ENCODE data around the gene RAD51B.

The RAD51B gene

DNA sequence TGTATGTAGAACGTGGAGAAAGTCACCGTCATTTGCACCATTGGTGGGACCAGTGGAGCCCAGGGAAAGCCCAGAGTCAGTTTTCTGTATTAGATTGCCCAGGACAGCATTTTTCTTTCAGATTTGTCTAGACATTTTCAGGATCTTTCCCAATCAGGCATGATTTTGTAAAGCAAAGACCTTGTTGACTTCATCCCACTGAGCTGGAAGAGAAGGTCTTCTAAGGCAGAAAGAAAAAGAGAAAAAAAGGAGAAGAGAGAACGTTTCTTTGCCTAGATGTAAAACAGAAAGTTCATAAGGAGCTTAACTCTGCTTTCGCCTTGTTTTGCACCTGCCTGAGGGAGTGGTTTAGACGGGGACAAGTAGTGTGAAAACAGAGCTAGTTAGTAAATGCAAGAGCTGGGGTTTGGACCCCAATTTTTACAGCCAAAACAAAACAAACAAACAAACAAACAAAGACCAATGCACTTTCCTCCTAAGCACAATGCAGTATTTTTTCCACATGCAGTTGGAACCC, 700.1 kb downstream of the RAD51B start:
- peak overlapping the region in 1 of 2 donors; percentile 84 for H3K27ac Mint-ChIP-seq
- ATAC-seq (replicated peaks) = no peak
- H3K4me3 Mint-ChIP-seq = peak overlapping the region in 1 of 2 donors; percentile 14
- H3K4me1 Mint-ChIP-seq (ENCODE audit: low read depth in 2 of 2) = peaks cover 0 to 9% of the 10 kb centered on the region in 2 donors
- no peaks in the 10 kb centered on the region for H3K36me3 Mint-ChIP-seq (ENCODE audit: insufficient read depth)
- H3K9me3 Mint-ChIP-seq = no peaks in the 10 kb centered on the region
- no peak for DNase-seq
- no peaks in the 10 kb centered on the region for H3K27me3 Mint-ChIP-seq

DNA sequence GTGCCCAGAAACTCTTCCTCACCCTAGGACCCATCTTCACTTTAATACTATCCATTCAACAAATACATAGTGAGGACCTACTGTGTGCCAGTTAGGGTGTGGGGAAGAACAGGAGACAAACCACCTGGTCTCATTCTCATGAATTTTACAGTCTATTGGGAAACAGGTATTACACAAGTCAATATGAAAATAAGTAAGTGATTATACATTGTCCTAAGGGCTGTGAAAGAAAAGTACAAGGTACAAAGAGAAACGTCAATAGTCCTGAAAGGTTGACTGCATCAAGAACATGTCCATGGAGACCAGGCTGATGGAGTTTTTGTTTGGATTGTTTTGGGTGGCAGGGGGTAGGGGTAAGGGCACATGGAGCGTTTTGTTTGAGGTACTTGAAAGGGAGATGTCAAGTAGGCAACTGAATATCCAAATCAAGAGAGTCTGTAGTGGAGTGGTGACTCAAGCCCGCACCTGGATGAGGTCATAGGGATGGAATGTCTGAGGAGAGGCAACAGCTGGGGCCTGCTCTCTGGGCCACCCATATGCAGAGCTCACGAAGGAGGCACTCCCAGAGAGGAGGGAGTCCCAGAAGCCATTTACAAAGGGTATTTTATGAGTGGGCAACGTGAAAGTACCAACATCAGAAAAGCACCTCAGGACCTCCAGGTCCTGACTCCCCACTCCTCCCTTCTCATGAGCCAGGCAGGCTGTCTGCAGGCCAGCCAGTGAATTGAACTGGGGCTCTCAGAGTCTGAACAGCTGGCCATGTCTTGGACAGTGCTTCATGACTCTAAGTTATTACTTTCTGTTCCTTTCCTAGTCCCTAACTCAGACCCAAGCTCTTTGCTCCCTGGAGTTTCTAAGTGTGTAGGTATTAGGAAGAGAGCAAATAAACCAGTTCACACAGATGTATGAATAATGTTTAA, 701.3 kb downstream of the RAD51B start:
- ATAC-seq (replicated peaks) (no peak), DNase-seq (no peak)
- Mint-ChIP-seq H3K4me1 (ENCODE audit: low read depth in 2 of 2) (peaks cover 0 to 7% of the 10 kb centered on the region in 2 donors), H3K9me3 (no peaks in the 10 kb centered on the region), H3K27ac (no peak overlapping the region), H3K36me3 (ENCODE audit: insufficient read depth) (no peaks in the 10 kb centered on the region), H3K4me3 (no peak overlapping the region), H3K27me3 (no peaks in the 10 kb centered on the region)

- Mint-ChIP-seq H3K27ac (no peak overlapping the region), H3K36me3 (ENCODE audit: insufficient read depth) (no peaks in the 10 kb centered on the region), H3K4me3 (no peak overlapping the region), H3K27me3 (no peaks in the 10 kb centered on the region), H3K9me3 (no peaks in the 10 kb centered on the region), H3K4me1 (ENCODE audit: low read depth in 2 of 2) (peaks cover 0 to 7% of the 10 kb centered on the region in 2 donors)
- ATAC-seq (replicated peaks) (no peak), DNase-seq (no peak)
These were observed 702.0 kb downstream of the RAD51B start for GRCh38 chr14:68521557-68521901.

DNA sequence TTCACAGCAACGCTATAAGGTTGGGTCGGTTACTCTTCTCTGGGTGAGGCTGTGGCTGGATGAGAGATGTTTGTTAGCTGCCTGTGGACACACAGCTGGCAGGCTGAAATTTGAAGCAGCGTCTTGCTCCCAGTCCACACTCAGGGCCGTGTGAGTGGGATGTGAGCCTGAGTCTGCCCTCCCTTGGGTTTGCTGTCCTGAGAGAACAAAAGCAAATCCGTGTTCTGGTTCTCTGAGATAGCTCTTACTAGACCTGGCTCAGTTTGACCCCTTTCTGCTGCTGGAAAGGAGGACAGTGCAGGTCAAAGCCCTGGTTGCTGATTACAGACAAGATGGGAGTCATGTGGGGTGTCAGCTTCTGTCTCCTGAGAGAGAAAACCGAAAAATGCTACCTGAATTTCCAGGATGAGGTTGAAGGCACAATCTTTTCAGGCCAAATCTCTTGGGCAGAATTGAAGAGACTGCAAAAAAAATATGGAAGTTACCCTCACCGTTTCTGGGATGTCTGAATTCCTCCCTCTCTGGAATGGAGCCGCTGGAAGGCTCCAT, 702.5 kb downstream of the RAD51B start:
- Mint-ChIP-seq H3K9me3 (no peaks in the 10 kb centered on the region), H3K4me3 (no peak overlapping the region), H3K36me3 (ENCODE audit: insufficient read depth) (no peaks in the 10 kb centered on the region), H3K4me1 (ENCODE audit: low read depth in 2 of 2) (peaks cover 0 to 7% of the 10 kb centered on the region in 2 donors), H3K27me3 (no peaks in the 10 kb centered on the region), H3K27ac (no peak overlapping the region)
- DNase-seq = no peak
- ATAC-seq (replicated peaks) = no peak

- no peaks in the 10 kb centered on the region for H3K36me3 Mint-ChIP-seq (ENCODE audit: insufficient read depth)
These were observed 703.1 kb downstream of the RAD51B start for GRCh38 chr14:68522510-68523325.

GRCh38 chr14:68523326-68523610, 703.7 kb downstream of the RAD51B start:
- Mint-ChIP-seq H3K27me3 (no peaks in the 10 kb centered on the region), H3K36me3 (ENCODE audit: insufficient read depth) (no peaks in the 10 kb centered on the region), H3K4me1 (ENCODE audit: low read depth in 2 of 2) (peaks cover 0 to 7% of the 10 kb centered on the region in 2 donors), H3K4me3 (no peak overlapping the region), H3K9me3 (no peaks in the 10 kb centered on the region), H3K27ac (no peak overlapping the region)
- DNase-seq (no peak), ATAC-seq (replicated peaks) (no peak)

More at GRCh38 chr14:68522510-68523325, 703.1 kb downstream of the RAD51B start:
- ATAC-seq (replicated peaks) (no peak), DNase-seq (no peak)
- Mint-ChIP-seq H3K27ac (peak overlapping the region in 1 of 2 donors; percentile 31), H3K27me3 (no peaks in the 10 kb centered on the region), H3K4me3 (no peak overlapping the region), H3K9me3 (no peaks in the 10 kb centered on the region), H3K4me1 (ENCODE audit: low read depth in 2 of 2) (peaks cover 0 to 7% of the 10 kb centered on the region in 2 donors)

GRCh38 chr14:68523989-68524725, 704.6 kb downstream of the RAD51B start:
- Mint-ChIP-seq H3K4me3 (no peak overlapping the region), H3K27ac (no peak overlapping the region), H3K36me3 (ENCODE audit: insufficient read depth) (no peaks in the 10 kb centered on the region), H3K9me3 (no peaks in the 10 kb centered on the region), H3K27me3 (no peaks in the 10 kb centered on the region), H3K4me1 (ENCODE audit: low read depth in 2 of 2) (peaks cover 0 to 7% of the 10 kb centered on the region in 2 donors)
- no peak for ATAC-seq (replicated peaks)
- DNase-seq = no peak

- ATAC-seq (replicated peaks) = no peak
These were observed 705.9 kb downstream of the RAD51B start for GRCh38 chr14:68525516-68525915.

GRCh38 chr14:68526512-68527091, 707.0 kb downstream of the RAD51B start:
- ATAC-seq (replicated peaks) = no peak
- H3K27me3 Mint-ChIP-seq = no peaks in the 10 kb centered on the region
- H3K27ac Mint-ChIP-seq = no peak overlapping the region
- no peak for DNase-seq
- no peaks in the 10 kb centered on the region for H3K36me3 Mint-ChIP-seq (ENCODE audit: insufficient read depth)
- H3K9me3 Mint-ChIP-seq = peaks cover 0 to 8% of the 10 kb centered on the region in 2 donors
- no peak overlapping the region for H3K4me3 Mint-ChIP-seq
- no peaks in the 10 kb centered on the region for H3K4me1 Mint-ChIP-seq (ENCODE audit: low read depth in 2 of 2)

More at GRCh38 chr14:68525516-68525915, 705.9 kb downstream of the RAD51B start:
- Mint-ChIP-seq H3K4me3 (no peak overlapping the region), H3K36me3 (ENCODE audit: insufficient read depth) (no peaks in the 10 kb centered on the region), H3K27ac (no peak overlapping the region), H3K4me1 (ENCODE audit: low read depth in 2 of 2) (no peaks in the 10 kb centered on the region), H3K9me3 (no peaks in the 10 kb centered on the region), H3K27me3 (no peaks in the 10 kb centered on the region)
- no peak for DNase-seq

GRCh38 chr14:68527329-68527851, 707.8 kb downstream of the RAD51B start:
- Mint-ChIP-seq H3K4me1 (ENCODE audit: low read depth in 2 of 2) (no peaks in the 10 kb centered on the region), H3K9me3 (peaks cover 0 to 8% of the 10 kb centered on the region in 2 donors), H3K4me3 (no peak overlapping the region), H3K27me3 (no peaks in the 10 kb centered on the region), H3K36me3 (ENCODE audit: insufficient read depth) (no peaks in the 10 kb centered on the region), H3K27ac (no peak overlapping the region)
- DNase-seq (no peak), ATAC-seq (replicated peaks) (no peak)

DNA sequence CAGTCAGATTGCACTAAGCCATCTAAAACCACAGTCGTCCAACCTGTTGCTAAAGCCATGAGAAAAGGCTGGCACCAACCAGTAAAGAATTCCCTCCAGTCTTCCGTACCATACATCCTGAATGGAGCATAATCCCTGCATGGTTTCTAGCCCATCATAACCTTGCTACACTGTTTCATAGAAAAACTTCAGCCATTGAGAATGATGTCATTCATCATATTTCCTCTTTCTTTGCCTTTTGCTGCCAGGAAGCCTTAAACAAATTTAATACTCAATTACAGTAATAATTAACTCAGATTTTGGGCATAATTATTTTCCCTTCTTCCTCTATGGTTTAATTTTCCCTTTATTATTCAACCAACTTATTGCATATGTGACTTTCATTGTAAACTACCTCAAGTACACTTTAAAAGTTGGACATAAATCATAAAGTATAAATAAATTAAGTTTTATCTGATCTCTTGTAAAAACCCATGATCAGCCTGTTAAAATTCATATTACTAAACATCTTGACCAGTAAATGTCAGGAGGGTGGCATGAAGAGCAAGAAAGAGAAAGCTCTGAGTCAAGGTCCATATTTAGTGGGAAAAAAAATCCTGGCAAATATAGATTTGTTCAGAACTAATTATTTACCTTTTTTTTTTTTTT, 708.6 kb downstream of the RAD51B start:
- peaks cover 0 to under 1% of the 10 kb centered on the region in 2 donors for H3K4me1 Mint-ChIP-seq (ENCODE audit: low read depth in 2 of 2)
- no peak for ATAC-seq (replicated peaks)

DNA sequence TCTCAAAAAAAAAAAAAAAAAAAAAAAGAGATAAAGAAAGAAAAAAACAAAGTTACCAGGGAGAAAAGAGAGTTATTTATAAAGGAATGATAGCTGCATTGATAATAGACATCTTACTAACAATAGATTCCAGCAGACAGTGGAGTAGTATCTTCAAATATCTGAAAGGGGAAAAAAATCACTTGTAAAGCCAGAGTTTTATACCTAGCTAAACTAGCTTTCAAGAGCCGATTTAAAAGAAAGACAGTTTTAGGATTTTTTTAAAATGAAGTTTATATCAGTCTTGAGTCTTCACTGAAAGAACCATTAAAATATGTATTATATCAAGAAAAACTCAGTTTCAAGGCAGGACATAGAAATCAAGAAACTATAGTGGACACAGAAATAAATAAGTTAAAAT, 710.9 kb downstream of the RAD51B start:
- Mint-ChIP-seq H3K9me3 (peaks cover 0 to 8% of the 10 kb centered on the region in 2 donors), H3K4me3 (no peak overlapping the region)
- no peak for DNase-seq

More for the DNA sequence above, 708.6 kb downstream of the RAD51B start:
- H3K9me3 Mint-ChIP-seq = peaks cover 0 to 8% of the 10 kb centered on the region in 2 donors
- H3K27me3 Mint-ChIP-seq = no peaks in the 10 kb centered on the region
- no peak overlapping the region for H3K27ac Mint-ChIP-seq
- H3K4me3 Mint-ChIP-seq = no peak overlapping the region
- no peak for DNase-seq
- H3K36me3 Mint-ChIP-seq (ENCODE audit: insufficient read depth) = no peaks in the 10 kb centered on the region

More for the DNA sequence above, 710.9 kb downstream of the RAD51B start:
- no peak for ATAC-seq (replicated peaks)
- Mint-ChIP-seq H3K27ac (no peak overlapping the region), H3K27me3 (no peaks in the 10 kb centered on the region), H3K4me1 (ENCODE audit: low read depth in 2 of 2) (peaks cover 0 to 5% of the 10 kb centered on the region in 2 donors), H3K36me3 (ENCODE audit: insufficient read depth) (no peaks in the 10 kb centered on the region)

Data from effector memory CD8-positive, alpha-beta T cell (primary cell).